SK-N-SH (cell line): Measurements from ENCODE around the gene THSD4. TPM values are rescaled to one million over a fixed set of nuclear protein-coding genes. Genes with fewer than 3 reads are reported as not detected.
"Not testable (repeated sequence)": the region's sequence is repeated elsewhere in the genome, so short reads cannot be mapped to it uniquely, and the experiment has no call there.

Source experiments
- CTCF ChIA-PET: fragments of 300-600, 350-600 bp; formaldehyde crosslinking; extraction: SDS; loops from one replicate; lab custom pipeline; 2021; lab: Yijun Ruan, JAX
- POLR2A ChIA-PET: fragments of 350-600 bp; sonication (Branson Sonifier 250); formaldehyde crosslinking; extraction: SDS; loops from one replicate; lab custom pipeline; 2020; ENCODE audit warnings: antibody characterized with exemption, inconsistent platforms; lab: Yijun Ruan, JAX
- DNase-seq: peaks from one replicate; pipeline ENCODE4 v3.0.0; 2012
- H2AFZ ChIP-seq: fragments of 200-600 bp; sonication (generic); 2 replicates; pipeline ENCODE4 v1.8.1; 2016; ENCODE audit warnings: antibody characterized with exemption, mild to moderate bottlenecking, low read depth
- H3F3A ChIP-seq: fragments of 200-600 bp; sonication (generic); replicated peaks from 2 replicates; pipeline ENCODE3; 2016; ENCODE audit warnings: antibody characterized with exemption, mild to moderate bottlenecking; ENCODE audit not compliant: insufficient read depth
- H3K27ac ChIP-seq, 2 experiments: fragments of 200-500 bp in 1 of 2; fragments of 200-600 bp in 1 of 2; sonication (Bioruptor generic) in 1 of 2; sonication (generic), shearing (Covaris generic) in 1 of 2; 2 replicates each; pipeline versions ENCODE4 v1.5.1 to v1.6.1; 2014 to 2016; ENCODE audit warnings: low read depth in 2 of 2, inconsistent platforms in 1 of 2, low read length in 1 of 2, mild to moderate bottlenecking in 1 of 2, mixed read lengths in 1 of 2
- H3K27me3 ChIP-seq: fragments of 200-600 bp; sonication (generic), shearing (Covaris generic); 2 replicates; pipeline ENCODE4 v1.6.1; 2016; ENCODE audit warnings: mixed run types; ENCODE audit not compliant: insufficient read depth
- H3K36me3 ChIP-seq, 2 experiments: fragments of 200-500 bp in 1 of 2; fragments of 200-600 bp in 1 of 2; sonication (Bioruptor generic) in 1 of 2; sonication (generic) in 1 of 2; replicated peaks in 1 of 2; 2 replicates each; pipeline versions ENCODE3 to v1.5.1; 2014 to 2016; ENCODE audit warnings: low read length in 1 of 2, mild to moderate bottlenecking in 1 of 2; ENCODE audit not compliant: insufficient read depth in 2 of 2, control insufficient read depth in 1 of 2
- H3K4me1 ChIP-seq, 2 experiments: fragments of 200-500 bp in 1 of 2; fragments of 200-600 bp in 1 of 2; sonication (Bioruptor generic) in 1 of 2; sonication (generic), shearing (Covaris generic) in 1 of 2; 2 replicates each; pipeline versions ENCODE4 v1.5.1 to v1.6.1; 2014 to 2016; ENCODE audit warnings: low read depth in 1 of 2, low read length in 1 of 2, mixed run types in 1 of 2; ENCODE audit not compliant: insufficient read depth in 2 of 2, control insufficient read depth in 1 of 2
- H3K4me2 ChIP-seq: fragments of 200-600 bp; sonication (generic), shearing (Covaris generic); 2 replicates; pipeline ENCODE4 v1.6.1; 2017; ENCODE audit warnings: mixed run types
- H3K4me3 ChIP-seq, 2 experiments: fragments of 200-500 bp in 1 of 2; fragments of 200-600 bp in 1 of 2; sonication (Bioruptor generic) in 1 of 2; sonication (generic), shearing (Covaris generic) in 1 of 2; 2 replicates each; pipeline versions ENCODE4 v1.5.1 to v1.8.1; 2014 to 2016; ENCODE audit warnings: low read depth in 2 of 2, inconsistent platforms in 1 of 2, low read length in 1 of 2, mild to moderate bottlenecking in 1 of 2, mixed read lengths in 1 of 2, moderate library complexity in 1 of 2
- H3K79me2 ChIP-seq: fragments of 200-600 bp; sonication (generic); 2 replicates; pipeline ENCODE4 v1.8.1; 2017; ENCODE audit warnings: mild to moderate bottlenecking; ENCODE audit not compliant: insufficient read depth
- H3K9ac ChIP-seq: fragments of 200-600 bp; sonication (generic); 2 replicates; pipeline ENCODE4 v1.6.1; 2017; ENCODE audit warnings: mixed run types
- H3K9me2 ChIP-seq: fragments of 200-600 bp; sonication (generic); 2 replicates; pipeline ENCODE4 v1.6.1; 2017; ENCODE audit warnings: mixed run types
- H3K9me3 ChIP-seq: fragments of 200-600 bp; sonication (generic); 2 replicates; pipeline ENCODE4 v1.6.1; 2017; ENCODE audit warnings: mixed run types, mild to moderate bottlenecking, moderate library complexity
- H4K20me1 ChIP-seq: fragments of 200-600 bp; sonication (generic); 2 replicates; pipeline ENCODE4 v1.6.1; 2017; ENCODE audit warnings: mild to moderate bottlenecking, mixed run types; ENCODE audit not compliant: insufficient read depth
- CTCF ChIP-seq: fragments of 200-600 bp; sonication (generic); IDR thresholded peaks from 2 replicates; pipeline ENCODE4 v1.6.1; 2017; ENCODE audit warnings: antibody characterized with exemption, mild to moderate bottlenecking, moderate library complexity
- GATA2 ChIP-seq: sonication (generic); formaldehyde crosslinking; IDR thresholded peaks from 2 replicates; pipeline ENCODE4 v1.5.0; 2020; ENCODE audit warnings: mild to moderate bottlenecking, missing genetic modification reagents
- NFIC ChIP-seq: IDR thresholded peaks from 2 replicates; pipeline ENCODE4 v1.4.0; 2012; ENCODE audit warnings: borderline replicate concordance
- SIN3A ChIP-seq: IDR thresholded peaks from 2 replicates; pipeline ENCODE4 v1.6.1; 2012; ENCODE audit warnings: low read depth, mild to moderate bottlenecking, low read length, moderate library complexity, borderline replicate concordance
- USF2 ChIP-seq: fragments of 150-350 bp; IDR thresholded peaks from 2 replicates; pipeline ENCODE4 v1.6.1; 2017; ENCODE audit warnings: antibody characterized with exemption, low read length, low read depth, borderline replicate concordance
- WGBS: methylation state at CpG from one replicate; pipeline ENCODE4 v1.1.6; 2017; ENCODE audit warnings: low lambda C conversion rate; 5-methylcytosine and 5-hydroxymethylcytosine counted together
- polyA plus RNA-seq, 3 experiments: library from polyadenylated mRNA; depleted of rRNA; stranded (reverse); fragments of >200 nt; gene quantifications; 2 replicates each; pipeline ENCODE4 v1.2.3, GENCODE V29; 2012

Gene THSD4
- polyA plus RNA-seq, 1 of the 3 experiments (the other 2 are of a cell fraction), result 79.1 TPM

GRCh38 chr15:71125831-71126450 lies 10.7 kb downstream of the THSD4 start:
- CTCF ChIA-PET, result interaction anchor here (1.6 to 3.0 kb wide), 2 partner anchors 10 to 315 kb away, joined by 6 to 13 read pairs; partner anchors contain the start of gene THSD4
- peaks cover 92% of the 10 kb centered on the region for H3K79me2 ChIP-seq

GRCh38 chr15:71127083-71127482 lies 11.8 kb downstream of the THSD4 start:
- peaks cover 89% of the 10 kb centered on the region for H3K79me2 ChIP-seq
- CTCF ChIA-PET, result no interaction called here
- POLR2A ChIA-PET, result no interaction called here

More at GRCh38 chr15:71125831-71126450, 10.7 kb downstream of the THSD4 start:
- Histone ChIP-seq H3K9me3 (no peaks in the 10 kb centered on the region), H3K9ac (no peak overlapping the region), H3K4me1 (peaks cover 0 to 15% of the 10 kb centered on the region in 2 experiments; a peak in 2 of 4 replicates), H3K4me3 (no peak overlapping the region; a peak in 1 of 4 replicates), H3K27me3 (no peaks in the 10 kb centered on the region), H3K9me2 (no peaks in the 10 kb centered on the region), H3K27ac (no peak overlapping the region), H3K36me3 (peaks cover 0 to 3% of the 10 kb centered on the region in 2 experiments), H2AFZ (no peak overlapping the region), H3F3A (peaks cover 21% of the 10 kb centered on the region), H3K4me2 (no peak overlapping the region), H4K20me1 (no peaks in the 10 kb centered on the region)
- WGBS, result 89% methylated on average over 14 of the region's 14 CpGs
- POLR2A ChIA-PET, result no interaction called here
- DNase-seq, result peak; percentile 45
- TF ChIP-seq NFIC, result no peak
- peak; percentile 26 for TF ChIP-seq CTCF

GRCh38 chr15:71128159-71128558 lies 12.9 kb downstream of the THSD4 start:
- H3K27ac ChIP-seq, H3K4me3 ChIP-seq, H3K36me3 ChIP-seq, H3K4me2 ChIP-seq, H3K9me3 ChIP-seq, CTCF ChIA-PET, DNase-seq, POLR2A ChIA-PET, H4K20me1 ChIP-seq, H3K9me2 ChIP-seq, H3K9ac ChIP-seq, H2AFZ ChIP-seq, H3K27me3 ChIP-seq: not testable (repeated sequence)
- Histone ChIP-seq H3K4me1 (peaks cover 0 to 30% of the 10 kb centered on the region in 2 experiments; a peak in 3 of 4 replicates), H3K79me2 (peaks cover 85% of the 10 kb centered on the region), H3F3A (peaks cover 25% of the 10 kb centered on the region)
- 94% methylated on average over 6 of the region's 6 CpGs for WGBS

More at GRCh38 chr15:71127083-71127482, 11.8 kb downstream of the THSD4 start:
- H3K27me3 ChIP-seq, result no peaks in the 10 kb centered on the region
- no peaks in the 10 kb centered on the region for H3K9me3 ChIP-seq
- H3K36me3 ChIP-seq, result peaks cover 0 to 3% of the 10 kb centered on the region in 2 experiments
- DNase-seq, result no peak
- no peak overlapping the region for H3K4me2 ChIP-seq
- no peak overlapping the region for H3K27ac ChIP-seq
- peaks cover 0 to 21% of the 10 kb centered on the region in 2 experiments; a peak in 2 of 4 replicates for H3K4me1 ChIP-seq
- H3K9me2 ChIP-seq, result no peaks in the 10 kb centered on the region
- TF ChIP-seq USF2 (no peak), SIN3A (no peak), GATA2 (no peak)
- H2AFZ ChIP-seq, result no peak overlapping the region
- H4K20me1 ChIP-seq, result no peaks in the 10 kb centered on the region
- H3K4me3 ChIP-seq, result no peak overlapping the region
- no peak overlapping the region for H3K9ac ChIP-seq
- H3F3A ChIP-seq, result peaks cover 25% of the 10 kb centered on the region
